Measurements from ENCODE around the gene UBE2E2.

UBE2E2 gene

GRCh38 chr3:23440416-23441294, 237.5 kb downstream of the UBE2E2 start:
- DNase-seq (ENCODE audit: low read depth in 2 of 2) = no peak

- no peak for DNase-seq (ENCODE audit: low read depth in 2 of 2)
Measured at GRCh38 chr3:23442598-23443383, 239.7 kb downstream of the UBE2E2 start.

GRCh38 chr3:23444386-23444785, 241.3 kb downstream of the UBE2E2 start:
- DNase-seq (ENCODE audit: low read depth in 2 of 2) = no peak

GRCh38 chr3:23446301-23446700, 243.2 kb downstream of the UBE2E2 start:
- DNase-seq (ENCODE audit: low read depth in 2 of 2) = no peak

GRCh38 chr3:23448998-23449537, 245.9 kb downstream of the UBE2E2 start:
- DNase-seq (ENCODE audit: low read depth in 2 of 2) = no peak

- no peak for DNase-seq (ENCODE audit: low read depth in 2 of 2)
Measured at GRCh38 chr3:23450051-23450450, 246.9 kb downstream of the UBE2E2 start.

GRCh38 chr3:23450806-23451205, 247.7 kb downstream of the UBE2E2 start:
- no peak for DNase-seq (ENCODE audit: low read depth in 2 of 2)

- no peak for DNase-seq (ENCODE audit: low read depth in 2 of 2)
Measured at GRCh38 chr3:23452408-23452807, 249.3 kb downstream of the UBE2E2 start.

- no peak for DNase-seq (ENCODE audit: low read depth in 2 of 2)
Measured at GRCh38 chr3:23455084-23455483, 252.0 kb downstream of the UBE2E2 start.

GRCh38 chr3:23455775-23456174, 252.6 kb downstream of the UBE2E2 start:
- no peak for DNase-seq (ENCODE audit: low read depth in 2 of 2)

GRCh38 chr3:23457697-23458096, 254.6 kb downstream of the UBE2E2 start:
- DNase-seq (ENCODE audit: low read depth in 2 of 2) = no peak

GRCh38 chr3:23459465-23459864, 256.3 kb downstream of the UBE2E2 start:
- DNase-seq (ENCODE audit: low read depth in 2 of 2) = no peak

GRCh38 chr3:23459889-23460546, 256.9 kb downstream of the UBE2E2 start:
- DNase-seq (ENCODE audit: low read depth in 2 of 2) = no peak

GRCh38 chr3:23461069-23461468, 257.9 kb downstream of the UBE2E2 start:
- DNase-seq (ENCODE audit: low read depth in 2 of 2) = no peak

- DNase-seq (ENCODE audit: low read depth in 2 of 2) = no peak
Measured at GRCh38 chr3:23463791-23464190, 260.7 kb downstream of the UBE2E2 start.

GRCh38 chr3:23465569-23465968, 262.4 kb downstream of the UBE2E2 start:
- no peak for DNase-seq (ENCODE audit: low read depth in 2 of 2)

- no peak for DNase-seq (ENCODE audit: low read depth in 2 of 2)
Measured at GRCh38 chr3:23468203-23468602, 265.1 kb downstream of the UBE2E2 start.

GRCh38 chr3:23474580-23475357, 271.6 kb downstream of the UBE2E2 start:
- no peak for DNase-seq (ENCODE audit: low read depth in 2 of 2)

- no peak for DNase-seq (ENCODE audit: low read depth in 2 of 2)
Measured at GRCh38 chr3:23475446-23475845, 272.3 kb downstream of the UBE2E2 start.

GRCh38 chr3:23479026-23479425, 275.9 kb downstream of the UBE2E2 start:
- DNase-seq (ENCODE audit: low read depth in 2 of 2) = no peak

GRCh38 chr3:23479615-23480328, 276.6 kb downstream of the UBE2E2 start:
- no peak for DNase-seq (ENCODE audit: low read depth in 2 of 2)
